Left ventricle myocardium superior (tissue), 1 donor: Measurements from ENCODE around the gene TNNC2. TPM values are rescaled to one million over a fixed set of nuclear protein-coding genes. Genes with fewer than 3 reads are reported as not detected.
"Not testable (repeated sequence)": the region's sequence is repeated elsewhere in the genome, so short reads cannot be mapped to it uniquely, and the experiment has no call there.

Experiments used
- ATAC-seq: fragments of 200-7000 bp; cut with Tn5 transposase; one replicate; pipeline ENCODE4 v1.9.1; 2020; ENCODE audit warnings: mild to moderate bottlenecking, moderate library complexity
- DNase-seq: peaks from one replicate; pipeline ENCODE4 v3.0.0-alpha.2; 2020
- intact Hi-C: fragments of 100-400 bp; cut with micrococcal nuclease; formaldehyde crosslinking; loops from one replicate; pipeline ENCODE4 v1.11.0; 2022
- total RNA-seq: library from RNA; stranded (reverse); fragmentation: NEBNext Ultra II Directional; extraction: Animal tissue kit (Norgen Biotek cat#: 25700); gene quantifications from one replicate; pipeline ENCODE4 v1.2.1, GENCODE V29; 2021
- donor health status: DM: no; HTN: yes; CAD: no; lungs with severe emphysema.

The TNNC2 gene
- total RNA-seq, 1 donor from 2014 or later, result not detected

- ATAC-seq, DNase-seq, intact Hi-C loops: not testable (repeated sequence)
These were observed 29.6 kb downstream of the TNNC2 start for GRCh38 chr20:45797510-45797909.

DNA sequence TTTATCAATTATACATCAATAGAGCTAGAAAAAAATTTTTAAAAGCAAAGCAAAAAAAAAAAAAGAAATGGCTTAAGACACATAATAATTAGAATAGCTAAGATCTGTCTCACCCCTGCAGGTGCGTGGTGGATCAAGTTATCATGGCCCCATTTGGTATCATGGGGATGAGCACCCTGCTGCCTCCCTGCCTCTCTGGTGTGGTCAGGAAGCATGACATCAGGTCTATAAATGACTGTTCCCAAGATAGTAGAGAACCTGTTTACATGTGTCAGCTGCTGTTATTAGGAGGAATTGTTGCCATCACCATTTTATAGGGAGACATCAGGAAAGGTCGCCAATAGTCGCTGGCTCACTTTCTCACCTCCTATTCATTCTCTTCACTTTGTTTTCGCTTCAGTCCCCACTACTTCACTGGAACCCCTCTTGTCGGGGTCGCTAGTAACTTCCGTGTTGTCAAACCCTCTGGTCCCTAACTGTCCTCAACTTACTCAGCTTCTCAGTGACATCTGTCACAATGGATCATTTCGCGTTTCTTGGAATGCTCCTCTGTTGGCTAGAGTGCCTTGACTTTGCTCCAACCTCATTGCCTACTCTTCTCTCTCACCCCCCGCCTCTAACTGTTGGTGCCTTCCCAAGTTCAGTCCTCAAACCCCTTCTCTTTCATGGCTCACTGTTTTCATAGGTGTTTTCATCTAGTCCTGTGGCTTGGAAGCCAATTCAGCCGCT, 30.6 kb downstream of the TNNC2 start:
- ATAC-seq, result peak; percentile 42
- intact Hi-C loops, result no loop called here
- DNase-seq, result no peak

GRCh38 chr20:45792317-45793118, 34.6 kb downstream of the TNNC2 start:
- DNase-seq (no peak), ATAC-seq (peak; percentile 12)
- intact Hi-C loops, result no loop called here

GRCh38 chr20:45788351-45788750, 38.8 kb downstream of the TNNC2 start:
- ATAC-seq (no peak), DNase-seq (no peak)
- intact Hi-C loops, result no loop called here

- ATAC-seq (peak; percentile 89), DNase-seq (peak; percentile 80)
- intact Hi-C loops, result no loop called here
These were observed 43.3 kb downstream of the TNNC2 start for GRCh38 chr20:45783656-45784294.

DNA sequence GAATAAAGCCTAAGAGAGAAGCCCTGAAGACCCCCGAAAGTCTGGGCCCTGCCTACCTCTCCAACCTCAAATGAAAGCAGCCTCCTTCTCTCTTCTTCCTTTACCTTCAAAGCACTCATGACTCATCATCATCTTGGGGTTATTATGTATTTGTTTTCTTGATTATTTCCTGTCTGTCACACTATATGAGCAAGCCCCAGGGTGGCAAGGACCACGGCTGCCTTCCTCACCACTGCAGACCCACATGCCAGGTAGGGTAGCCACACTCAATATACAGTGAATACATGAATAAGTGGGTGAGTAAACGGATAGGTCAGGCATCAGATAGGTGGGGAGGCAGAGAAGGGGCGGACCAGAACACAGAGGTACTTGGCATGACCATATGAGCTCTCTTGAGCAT, 44.2 kb downstream of the TNNC2 start:
- ATAC-seq (no peak), DNase-seq (no peak)
- intact Hi-C loops, result no loop called here

DNA sequence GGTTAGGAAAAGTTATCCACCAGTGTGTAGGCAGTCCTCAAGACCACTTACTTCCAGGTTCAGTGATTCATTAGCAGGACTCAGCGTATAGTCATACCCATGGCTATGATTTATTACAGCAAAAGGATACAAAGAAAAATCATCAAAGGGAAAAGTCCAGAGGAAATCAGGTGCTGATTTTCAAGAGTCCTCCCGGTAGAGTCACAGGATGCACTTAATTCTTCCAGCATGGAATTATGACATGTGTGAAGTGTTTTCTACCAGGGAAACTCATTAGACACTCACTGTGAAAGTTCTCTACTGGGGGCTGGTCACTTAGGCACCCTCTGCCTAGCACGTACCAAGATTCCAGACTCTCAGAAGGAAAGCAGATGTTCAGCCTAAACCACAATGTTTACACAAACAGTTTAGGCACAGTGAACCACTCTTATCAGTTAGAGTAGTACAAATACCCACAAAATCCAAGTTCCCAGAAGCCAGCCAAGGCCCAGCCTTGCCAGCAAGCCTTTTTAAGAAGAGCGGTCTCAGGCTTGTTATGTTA, 45.7 kb downstream of the TNNC2 start:
- DNase-seq, result no peak
- no peak for ATAC-seq
- intact Hi-C loops, result no loop called here

- ATAC-seq (no peak), DNase-seq (no peak)
- intact Hi-C loops, result no loop called here
These were observed 47.0 kb downstream of the TNNC2 start for GRCh38 chr20:45780159-45780558.

DNA sequence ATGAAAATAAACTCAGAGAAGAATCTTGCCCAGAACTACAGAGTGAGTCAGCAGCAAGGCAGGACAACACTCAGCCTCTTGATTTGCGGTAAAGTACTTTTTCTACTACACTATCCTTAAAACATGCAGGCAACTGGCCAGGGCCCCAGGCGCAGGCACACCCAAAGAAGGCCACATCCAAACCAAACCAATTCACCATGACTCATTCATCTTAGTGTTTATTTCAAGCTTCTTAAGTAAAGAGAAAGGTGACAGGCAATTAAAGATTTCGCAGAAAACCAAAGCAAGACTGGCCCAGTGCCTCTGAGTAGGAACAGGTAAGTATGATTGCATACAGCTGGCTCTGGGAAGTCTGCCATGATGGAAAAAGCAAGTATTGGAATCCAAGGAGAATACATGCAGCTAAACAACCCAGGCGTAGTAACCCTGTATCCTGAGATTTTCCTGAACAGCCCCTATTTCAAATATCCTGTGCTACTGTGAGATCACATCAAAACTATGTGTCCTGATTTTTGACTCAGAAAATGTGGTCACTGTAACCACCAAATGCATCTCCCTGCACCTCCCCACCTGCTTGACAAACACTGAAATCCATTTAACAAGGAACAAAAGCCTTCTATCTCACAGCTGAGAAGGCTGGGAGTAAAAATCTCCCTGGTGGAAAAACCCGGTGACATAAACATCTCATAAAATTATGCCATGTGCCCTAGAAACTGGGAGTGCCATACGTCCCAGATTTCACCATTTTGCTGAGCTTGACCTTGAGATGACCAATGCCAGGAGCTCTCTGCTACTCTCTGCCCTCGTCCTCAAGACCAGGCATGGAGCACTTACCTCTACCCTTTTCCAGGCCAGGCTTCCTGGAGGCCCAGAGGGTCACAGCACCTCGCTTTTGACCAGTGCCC, 47.8 kb downstream of the TNNC2 start:
- intact Hi-C loops, result loop anchor here (10.0 kb wide), 1 partner anchor 454 kb away; no protein-coding TSS in a partner anchor
- ATAC-seq, result peak; percentile 89
- peak; percentile 80 for DNase-seq

DNA sequence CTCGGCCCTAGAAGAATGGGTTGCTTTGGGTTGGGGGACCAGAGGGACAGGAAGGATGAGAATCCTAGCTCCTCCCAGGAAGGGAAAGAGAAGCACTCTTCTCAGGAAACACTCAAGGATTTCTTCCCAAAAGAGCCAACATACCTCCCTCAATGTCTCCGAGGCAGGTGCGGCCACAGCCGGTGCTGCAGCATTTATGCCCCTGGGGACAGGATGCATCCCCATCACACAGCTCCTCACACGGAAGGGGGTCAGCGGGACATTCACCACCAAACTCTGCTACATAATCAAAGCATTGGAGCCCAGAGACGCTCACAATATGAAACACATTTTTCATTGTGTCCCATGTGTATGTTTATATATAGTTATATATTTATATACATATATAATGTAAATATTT, 50.2 kb downstream of the TNNC2 start:
- ATAC-seq, result no peak
- intact Hi-C loops, result loop anchor here (10.0 kb wide), 1 partner anchor 452 kb away; no protein-coding TSS in a partner anchor

GRCh38 chr20:45775411-45775810, 51.7 kb downstream of the TNNC2 start:
- DNase-seq (no peak), ATAC-seq (no peak)
- intact Hi-C loops, result loop anchor here (10.0 kb wide), 1 partner anchor 451 kb away; no protein-coding TSS in a partner anchor

More for the DNA sequence above, 50.2 kb downstream of the TNNC2 start:
- no peak for DNase-seq

DNA sequence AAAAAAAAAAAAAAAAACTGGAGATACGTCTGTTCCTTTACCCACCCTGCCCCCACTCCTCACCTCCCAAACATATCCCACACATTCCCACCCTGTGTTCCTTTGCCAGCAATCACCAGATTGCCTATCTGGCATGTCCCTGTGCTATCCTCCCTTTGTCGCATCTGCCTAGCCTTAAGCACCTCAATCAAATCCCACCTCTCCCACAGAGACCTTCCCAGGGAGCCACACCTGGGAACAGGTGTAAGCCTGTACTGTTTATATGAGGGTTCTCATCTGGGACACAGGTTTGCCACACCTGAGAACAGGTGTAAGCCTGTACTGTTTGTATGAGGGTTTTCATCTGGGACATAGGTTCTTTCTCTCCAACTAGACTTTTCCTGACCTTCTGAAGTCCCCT, 52.2 kb downstream of the TNNC2 start:
- no peak for ATAC-seq
- intact Hi-C loops, result loop anchor here (10.0 kb wide), 1 partner anchor 450 kb away; no protein-coding TSS in a partner anchor
- no peak for DNase-seq

Other genes starting within 250 kb of the TNNC2 start
- gene WFDC8, start 248.0 kb downstream of the TNNC2 start, total RNA-seq, result not detected
- not detected for gene WFDC10A, start 197.6 kb downstream of the TNNC2 start, total RNA-seq
- gene WFDC9, start 196.0 kb downstream of the TNNC2 start, total RNA-seq, result not detected
- not detected for gene WFDC11, start 157.1 kb downstream of the TNNC2 start, total RNA-seq
- not detected for gene WFDC13, start 125.3 kb downstream of the TNNC2 start, total RNA-seq
- gene WFDC10B, start 122.3 kb downstream of the TNNC2 start, total RNA-seq, result not detected
- gene SPINT4, start 105.0 kb downstream of the TNNC2 start, total RNA-seq, result not detected
- not detected for gene WFDC3, start 35.4 kb downstream of the TNNC2 start, total RNA-seq
- 16.2 TPM for gene DNTTIP1, start 35.4 kb downstream of the TNNC2 start, total RNA-seq
- 1.0 TPM for gene UBE2C, start 14.7 kb downstream of the TNNC2 start, total RNA-seq
- 21.3 TPM for gene SNX21, start 6.5 kb upstream of the TNNC2 start, total RNA-seq
- 31.9 TPM for gene ACOT8, start 30.1 kb upstream of the TNNC2 start, total RNA-seq
- 1.9 TPM for gene ZSWIM3, start 30.3 kb upstream of the TNNC2 start, total RNA-seq
- gene ZSWIM1, start 53.9 kb upstream of the TNNC2 start, total RNA-seq, result 11.9 TPM
- gene SPATA25, start 60.3 kb upstream of the TNNC2 start, total RNA-seq, result 1.1 TPM
- 5.8 TPM for gene NEURL2, start 63.9 kb upstream of the TNNC2 start, total RNA-seq
- 123 TPM for gene CTSA, start 64.0 kb upstream of the TNNC2 start, total RNA-seq
- 97.7 TPM for gene PLTP, start 84.8 kb upstream of the TNNC2 start, total RNA-seq
- gene PCIF1, start 107.4 kb upstream of the TNNC2 start, total RNA-seq, result 26.2 TPM
- gene ZNF335, start 144.9 kb upstream of the TNNC2 start, total RNA-seq, result 10.0 TPM
- 0.64 TPM for gene MMP9, start 181.6 kb upstream of the TNNC2 start, total RNA-seq
- 1.3 TPM for gene SLC12A5, start 201.9 kb upstream of the TNNC2 start, total RNA-seq